Astrocyte (in vitro differentiated cells and primary cell): ENCODE measurements around the gene SEMA6A.

Source experiments
- EZH2 ChIP-seq: IDR thresholded peaks from 2 replicates; pipeline ENCODE4 v1.6.1; 2012; ENCODE audit warnings: mild to moderate bottlenecking, low read length, inconsistent platforms; ENCODE audit not compliant: insufficient read depth
- TF ChIP-seq, protein P1 (sequence below): IDR thresholded peaks from 2 replicates; pipeline ENCODE4 v1.5.1; 2011; ENCODE audit warnings: low read depth, mild to moderate bottlenecking, inconsistent platforms, low read length, moderate library complexity; ENCODE audit not compliant: insufficient read depth

DNA sequence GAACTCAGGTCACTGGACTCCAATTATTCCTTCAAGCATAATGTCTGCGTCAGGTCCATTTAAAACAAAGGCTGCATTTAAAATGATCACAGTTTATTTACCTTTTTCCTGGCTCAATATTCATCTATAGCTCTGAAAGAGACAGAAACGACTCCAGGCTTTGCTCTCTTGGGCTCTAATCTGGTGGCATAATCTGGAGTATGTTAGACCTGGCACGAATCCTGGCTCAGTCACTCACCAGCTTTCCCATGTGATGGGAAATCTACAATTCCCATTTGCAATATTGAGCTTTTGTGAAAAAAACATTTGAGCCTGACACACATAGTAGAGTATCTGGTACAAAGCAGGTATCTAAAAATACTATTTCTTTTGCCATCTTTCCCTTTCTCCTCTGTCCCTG, 155.8 kb downstream of the SEMA6A start:
- TF ChIP-seq, protein P1, sequence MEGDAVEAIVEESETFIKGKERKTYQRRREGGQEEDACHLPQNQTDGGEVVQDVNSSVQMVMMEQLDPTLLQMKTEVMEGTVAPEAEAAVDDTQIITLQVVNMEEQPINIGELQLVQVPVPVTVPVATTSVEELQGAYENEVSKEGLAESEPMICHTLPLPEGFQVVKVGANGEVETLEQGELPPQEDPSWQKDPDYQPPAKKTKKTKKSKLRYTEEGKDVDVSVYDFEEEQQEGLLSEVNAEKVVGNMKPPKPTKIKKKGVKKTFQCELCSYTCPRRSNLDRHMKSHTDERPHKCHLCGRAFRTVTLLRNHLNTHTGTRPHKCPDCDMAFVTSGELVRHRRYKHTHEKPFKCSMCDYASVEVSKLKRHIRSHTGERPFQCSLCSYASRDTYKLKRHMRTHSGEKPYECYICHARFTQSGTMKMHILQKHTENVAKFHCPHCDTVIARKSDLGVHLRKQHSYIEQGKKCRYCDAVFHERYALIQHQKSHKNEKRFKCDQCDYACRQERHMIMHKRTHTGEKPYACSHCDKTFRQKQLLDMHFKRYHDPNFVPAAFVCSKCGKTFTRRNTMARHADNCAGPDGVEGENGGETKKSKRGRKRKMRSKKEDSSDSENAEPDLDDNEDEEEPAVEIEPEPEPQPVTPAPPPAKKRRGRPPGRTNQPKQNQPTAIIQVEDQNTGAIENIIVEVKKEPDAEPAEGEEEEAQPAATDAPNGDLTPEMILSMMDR: no peak
- no peak for TF ChIP-seq EZH2
